ENCODE data around the gene PRUNE2.

The PRUNE2 gene

DNA sequence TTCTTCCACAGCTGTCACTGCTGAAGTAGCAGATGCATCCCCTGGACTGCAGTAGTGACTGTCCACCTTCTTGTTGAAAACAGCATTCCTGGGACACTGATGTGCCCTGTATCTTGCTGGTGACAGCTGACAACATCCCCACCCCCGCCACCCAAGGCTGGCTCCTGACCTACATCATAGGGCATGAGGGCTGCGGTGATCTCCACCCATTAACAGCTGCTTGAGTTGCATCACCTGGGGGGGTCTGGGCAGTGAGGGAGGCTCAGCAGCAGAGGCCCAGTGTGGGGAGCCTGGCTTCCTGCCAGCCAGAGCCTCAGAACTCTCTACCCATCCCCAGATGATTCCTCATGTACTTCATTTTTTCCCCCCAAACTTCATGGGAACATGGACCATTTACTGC is 4.1 kb downstream of the PRUNE2 start:
- no peak for DNase-seq (ENCODE audit: low read depth)

DNA sequence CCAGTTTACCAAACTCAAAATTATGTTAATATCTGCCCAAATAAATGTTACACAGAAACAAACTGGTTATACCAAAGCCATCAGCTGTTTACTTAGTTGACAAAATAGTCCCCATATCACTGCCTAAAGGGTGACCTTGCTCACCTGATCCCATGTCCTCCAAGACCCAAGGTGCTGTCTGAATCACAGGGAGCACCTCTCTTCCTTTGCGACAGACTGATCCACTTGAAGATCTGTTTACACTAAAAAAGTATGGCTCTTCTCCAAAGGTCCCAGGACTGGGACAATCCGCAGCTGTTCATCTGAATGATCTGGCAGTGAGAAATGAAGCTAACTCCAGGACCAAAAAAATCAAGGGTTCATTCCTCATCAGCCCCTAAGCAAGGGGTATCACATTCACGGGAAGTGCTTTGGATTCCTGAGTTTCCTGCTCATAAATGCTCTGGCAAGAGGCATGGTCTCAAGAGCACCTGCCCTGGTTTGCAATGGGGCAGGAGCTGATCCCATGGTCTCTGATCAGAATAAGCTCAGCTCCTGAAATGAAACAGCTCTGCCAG is 5.0 kb downstream of the PRUNE2 start:
- DNase-seq (ENCODE audit: low read depth), result no peak

DNA sequence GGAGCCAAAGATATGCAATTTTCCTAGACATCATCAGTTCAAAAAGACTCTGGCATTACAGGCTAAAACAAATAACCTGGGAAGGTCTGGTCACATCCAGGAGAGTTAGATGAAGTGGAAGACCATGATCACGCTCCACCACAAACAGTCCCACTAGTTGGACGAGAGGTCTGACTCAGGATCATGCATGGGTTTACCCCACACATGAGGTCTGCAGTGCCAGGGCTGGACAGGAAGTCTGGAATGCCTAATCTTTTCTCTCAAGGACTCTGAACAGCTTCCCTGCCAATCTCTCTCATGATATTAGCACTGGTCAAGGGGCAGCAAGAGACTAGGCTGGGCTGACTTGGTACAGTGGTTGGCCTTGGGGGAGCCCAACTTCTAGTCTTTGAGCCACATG is 7.1 kb downstream of the PRUNE2 start:
- no peak for DNase-seq (ENCODE audit: low read depth)

DNA sequence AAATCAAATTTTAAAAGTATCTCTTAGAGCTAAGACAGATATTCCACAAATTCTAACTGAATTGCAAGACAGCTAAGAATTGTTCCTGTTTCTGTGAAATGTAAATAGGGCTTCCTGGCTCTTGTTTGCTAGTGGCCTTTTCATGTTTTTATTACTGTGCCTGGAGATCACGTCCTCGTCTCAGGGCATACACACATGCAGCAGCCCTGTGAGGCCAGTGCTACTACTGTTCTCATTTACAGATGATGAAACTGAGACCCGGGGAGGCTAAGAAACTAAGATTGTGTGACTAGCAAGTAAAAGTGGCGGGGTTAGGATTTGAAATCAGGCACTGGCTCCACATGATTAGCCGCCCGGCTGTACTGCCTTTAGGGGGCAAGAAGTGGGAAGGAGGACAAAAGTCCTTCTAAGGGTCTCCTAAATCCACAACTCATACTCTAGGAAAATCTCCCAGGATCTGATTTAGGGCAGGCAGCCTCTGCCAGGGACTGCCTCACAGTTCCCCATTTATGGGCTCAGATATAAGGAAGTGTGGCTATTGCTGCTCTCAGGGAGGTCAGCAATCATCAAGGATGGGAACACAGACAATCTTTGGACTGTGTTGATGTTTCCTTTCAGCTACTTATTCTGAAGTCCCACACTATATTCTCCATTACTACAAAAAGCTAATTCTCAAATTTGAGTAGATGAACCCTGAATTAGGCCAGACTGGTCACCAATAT is 7.9 kb downstream of the PRUNE2 start:
- DNase-seq (ENCODE audit: low read depth), result no peak

DNA sequence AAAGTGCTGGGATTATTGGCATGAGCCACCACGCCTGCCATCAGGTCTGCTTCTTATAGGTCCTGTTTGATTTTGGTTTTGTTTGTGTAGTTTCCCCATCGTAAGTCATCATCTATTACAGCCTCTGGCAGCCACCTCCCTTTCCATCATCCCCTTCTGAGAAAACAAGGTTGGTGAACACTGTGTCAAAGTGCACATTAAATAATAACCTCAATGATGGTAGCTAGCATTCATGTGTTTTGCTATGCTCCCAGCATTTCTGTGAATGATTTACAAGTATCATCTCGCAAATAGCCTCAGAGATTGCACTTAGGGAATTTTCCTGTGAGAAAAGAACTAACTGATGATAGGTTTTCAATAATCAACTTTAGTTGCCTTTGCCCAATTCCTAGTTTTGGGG is 9.9 kb downstream of the PRUNE2 start:
- DNase-seq (ENCODE audit: low read depth), result no peak

DNA sequence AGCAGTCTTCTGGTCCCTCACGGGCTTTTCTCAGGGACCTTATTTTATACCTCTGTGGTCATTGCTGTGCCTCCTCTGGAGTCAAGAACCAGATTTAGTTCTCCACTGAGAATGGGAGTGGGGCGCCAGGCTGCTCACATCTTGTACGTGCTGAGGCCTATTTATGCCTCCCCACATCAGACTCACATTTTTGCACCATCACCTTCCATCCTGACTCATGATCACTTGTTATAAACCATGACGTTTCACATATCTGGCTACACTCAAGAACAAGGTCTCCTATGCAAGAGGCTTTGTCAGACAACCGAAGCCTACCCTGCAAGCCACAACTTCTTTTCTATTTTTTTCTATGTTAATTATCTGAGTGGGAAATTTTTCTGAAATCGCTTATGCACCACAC is 10.7 kb downstream of the PRUNE2 start:
- DNase-seq (ENCODE audit: low read depth), result no peak

DNA sequence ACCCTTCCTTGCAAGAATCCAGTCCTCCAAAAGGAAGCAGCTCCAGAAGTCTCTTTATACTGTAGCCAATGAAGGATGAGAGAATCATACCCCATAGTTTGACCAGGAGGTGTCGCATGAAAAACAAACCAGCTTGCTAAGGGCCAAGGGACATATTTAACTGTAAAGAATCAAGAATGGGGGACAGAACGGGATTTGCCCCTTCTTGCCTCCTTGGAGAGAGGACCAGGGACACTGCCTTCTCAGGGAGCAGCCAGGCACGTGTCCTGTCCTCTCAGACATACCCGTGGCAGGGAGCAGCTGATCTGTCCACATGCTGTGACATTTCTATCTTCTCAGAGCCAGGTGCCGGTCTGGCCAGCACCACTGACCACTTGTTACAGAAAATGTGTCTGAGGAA is 11.7 kb downstream of the PRUNE2 start:
- no peak for DNase-seq (ENCODE audit: low read depth)

DNA sequence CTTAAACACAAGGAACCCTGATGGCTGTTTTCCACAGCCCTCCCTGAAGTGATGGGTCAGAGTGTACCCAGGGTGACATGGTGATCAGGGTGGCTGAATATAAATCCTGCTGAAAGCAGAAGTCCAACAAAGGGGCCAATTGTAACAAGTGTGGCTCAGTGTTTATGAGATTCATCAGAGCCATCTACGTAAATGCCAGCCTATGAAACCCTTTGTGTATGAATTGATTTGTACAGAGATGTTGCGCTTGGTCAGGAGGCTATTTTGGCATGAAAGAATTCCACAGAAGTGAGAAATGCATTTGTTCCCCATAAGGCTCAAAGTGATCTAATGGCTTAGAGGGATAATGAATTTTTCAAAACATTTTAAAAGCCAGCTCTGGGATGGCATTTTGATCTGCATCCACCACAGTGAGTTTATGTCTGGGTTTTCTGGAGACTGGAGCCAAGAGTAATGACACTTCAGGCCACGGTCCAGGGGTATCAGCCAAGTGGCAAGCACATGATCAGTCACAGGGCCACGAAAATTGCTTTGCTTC is 12.4 kb downstream of the PRUNE2 start:
- no peak for DNase-seq (ENCODE audit: low read depth)

DNA sequence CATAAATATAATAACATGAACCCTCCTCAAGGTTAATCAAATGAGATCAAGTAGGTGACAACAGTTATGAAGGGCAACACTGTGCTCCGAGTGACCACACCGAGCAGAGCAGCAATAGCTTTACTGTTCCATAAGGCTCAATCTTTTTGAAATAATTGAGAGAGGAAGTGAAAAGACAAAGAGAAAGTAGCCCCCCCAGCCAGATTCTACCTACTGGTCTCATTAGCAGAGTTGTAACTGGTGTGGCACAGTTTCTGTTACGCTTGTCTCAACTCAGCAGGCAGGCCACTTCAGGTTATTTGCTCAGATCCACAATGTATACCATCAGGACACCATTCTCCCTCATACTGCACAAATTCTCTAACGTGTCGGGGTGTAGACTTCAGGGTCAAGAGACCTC is 14.0 kb downstream of the PRUNE2 start:
- no peak for DNase-seq (ENCODE audit: low read depth)

DNA sequence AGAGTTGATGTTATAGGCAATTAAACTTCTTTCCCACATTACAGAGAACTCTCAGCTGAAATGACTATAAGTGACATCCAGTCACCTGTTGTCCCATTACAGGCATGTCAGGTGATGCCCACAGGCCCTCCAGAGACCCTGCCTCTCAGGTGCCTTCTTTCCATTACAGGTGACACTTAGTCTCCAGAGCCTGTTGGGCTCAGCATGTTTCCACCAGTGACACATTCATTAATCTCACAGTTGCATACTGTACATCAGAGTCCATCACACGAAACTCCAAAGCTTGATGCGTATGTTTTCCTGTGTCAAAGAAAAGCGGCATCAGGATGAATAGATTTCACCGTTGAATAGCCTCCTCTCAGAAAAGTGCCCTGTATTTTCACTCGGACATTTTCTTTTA is 14.6 kb downstream of the PRUNE2 start:
- DNase-seq (ENCODE audit: low read depth), result no peak

DNA sequence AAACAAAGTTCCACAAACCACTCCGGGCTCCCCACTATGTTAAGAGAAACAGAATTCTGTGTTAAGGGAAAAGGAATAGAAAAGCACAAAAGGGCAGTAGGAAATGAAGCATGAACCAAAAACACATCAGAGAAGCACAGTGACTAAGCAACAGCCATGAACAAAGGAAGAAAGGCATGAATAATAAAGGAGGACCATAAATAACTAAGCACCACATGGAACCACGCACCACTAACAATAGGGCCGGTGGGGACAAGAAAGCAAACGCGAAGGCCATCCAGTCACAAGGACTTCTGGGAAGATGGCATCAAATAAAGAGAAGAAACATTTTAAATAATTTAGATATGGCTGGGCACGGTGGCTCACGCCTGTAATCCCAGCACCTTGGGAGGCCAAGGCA is 18.0 kb downstream of the PRUNE2 start:
- DNase-seq (ENCODE audit: low read depth), result no peak

DNA sequence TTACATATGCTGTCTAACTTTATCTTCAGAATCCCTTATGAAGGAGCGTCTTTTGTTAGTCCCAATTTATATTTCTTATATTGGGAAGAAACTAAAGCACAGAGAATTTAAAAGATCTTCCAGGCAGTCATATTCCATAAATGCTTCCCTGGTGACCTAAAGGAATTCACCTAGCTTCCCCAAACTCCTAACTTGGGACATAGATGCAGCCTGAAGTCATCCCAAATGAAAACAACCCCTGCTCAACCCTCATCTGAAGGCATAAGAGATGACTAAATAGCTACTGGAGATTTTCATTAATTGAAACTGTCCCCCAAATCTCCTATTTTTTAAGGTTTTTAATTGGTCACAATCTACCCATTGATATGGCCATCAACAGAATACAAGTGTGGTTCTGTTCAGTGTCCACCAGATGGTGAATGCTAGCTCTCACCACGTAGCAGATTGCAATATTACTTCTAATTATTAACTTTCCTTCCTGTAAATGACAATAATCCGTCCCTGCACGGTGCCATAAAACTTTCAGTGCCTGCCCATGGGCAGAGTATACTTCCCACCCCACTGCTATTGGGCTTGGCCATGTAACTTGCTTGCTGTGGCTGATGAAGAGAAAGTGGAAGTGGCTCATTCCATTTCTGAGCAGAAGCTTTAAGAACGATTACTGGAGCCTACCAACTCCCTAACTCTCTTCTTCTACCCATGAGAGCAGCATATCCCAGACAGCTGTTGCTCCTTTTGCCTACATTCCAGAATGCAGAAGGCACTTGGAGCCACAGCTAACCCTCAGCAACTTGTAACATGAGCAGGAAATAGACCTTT is 18.7 kb downstream of the PRUNE2 start:
- DNase-seq (ENCODE audit: low read depth), result no peak

DNA sequence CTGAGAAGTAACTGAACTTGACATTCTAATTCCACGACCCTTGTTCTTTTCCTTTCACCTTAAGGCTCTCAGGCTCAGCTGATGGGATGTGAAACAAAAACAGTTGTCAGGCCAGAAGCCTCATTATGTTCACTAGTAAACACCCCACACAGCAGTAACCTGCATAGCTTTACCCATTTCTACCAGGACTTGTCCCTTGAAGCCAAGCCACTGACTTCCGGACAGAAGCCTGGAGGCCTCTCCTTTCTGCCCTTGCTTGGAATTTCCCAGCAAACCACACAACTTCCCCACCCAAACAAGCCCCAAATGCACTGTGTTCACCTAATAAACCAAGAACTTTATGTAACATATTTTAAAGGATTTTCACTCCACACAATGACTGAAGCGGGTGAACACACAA is 19.6 kb downstream of the PRUNE2 start:
- no peak for DNase-seq (ENCODE audit: low read depth)

DNA sequence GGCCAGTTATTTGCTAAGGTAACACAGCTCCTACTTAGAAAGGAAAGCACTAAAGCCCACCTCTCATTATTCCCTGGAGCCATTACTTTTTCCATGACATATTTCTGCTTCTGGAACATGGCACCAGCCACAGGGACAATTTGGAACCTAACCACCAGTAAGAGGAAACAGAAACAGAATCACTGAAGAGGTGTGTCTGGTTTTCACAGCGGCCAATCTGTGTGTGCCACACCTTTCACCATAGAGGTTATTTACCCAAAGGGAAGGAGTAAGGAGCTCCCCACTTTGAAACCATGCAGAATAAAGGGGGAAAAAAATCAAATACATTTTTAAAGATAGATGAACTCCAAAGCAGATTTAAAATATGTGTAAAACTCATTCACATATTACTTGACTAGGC is 21.1 kb downstream of the PRUNE2 start:
- DNase-seq (ENCODE audit: low read depth), result no peak

DNA sequence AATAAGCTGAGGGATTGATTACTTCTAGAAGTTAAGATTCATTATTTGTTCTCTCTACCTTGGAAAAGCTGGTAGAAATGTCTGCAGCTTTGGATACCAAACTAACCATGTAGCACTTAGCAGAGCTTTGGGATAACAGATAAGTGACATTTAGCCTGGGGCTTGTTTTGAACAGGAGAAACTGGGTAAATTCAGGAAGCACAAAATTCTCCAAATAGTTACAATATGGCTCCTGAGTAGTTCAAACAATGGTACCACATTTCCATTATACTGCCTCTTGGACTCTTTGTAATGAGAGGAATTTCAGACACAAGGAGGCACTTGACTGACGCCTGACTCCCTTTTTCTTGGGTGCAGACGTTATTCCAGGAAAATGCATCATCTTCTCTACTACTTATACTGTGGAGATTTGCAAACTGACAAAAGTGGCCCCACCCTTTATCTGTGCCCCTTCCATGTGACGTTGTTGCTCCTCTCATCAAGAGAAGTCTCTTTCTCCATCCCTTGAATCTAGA is 22.5 kb downstream of the PRUNE2 start:
- DNase-seq (ENCODE audit: low read depth), result no peak

DNA sequence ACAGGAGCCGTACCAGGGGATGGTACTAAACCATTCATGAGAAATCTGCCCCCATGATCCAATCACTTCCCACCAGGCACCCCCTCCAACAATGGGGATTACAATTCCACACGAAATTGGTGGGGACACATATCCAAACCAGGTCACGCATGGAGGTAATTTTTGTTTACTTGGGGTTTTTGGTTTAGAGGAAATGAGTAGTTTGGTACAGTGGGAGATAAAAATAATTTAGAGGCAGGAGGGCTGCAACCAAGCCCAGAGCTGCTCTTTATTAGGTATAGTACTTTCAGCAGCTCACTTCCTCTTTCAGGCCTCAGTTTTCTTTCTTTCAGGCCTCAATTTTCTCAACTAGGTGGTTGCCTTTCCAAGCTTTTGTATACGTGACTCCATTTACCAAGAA is 23.2 kb downstream of the PRUNE2 start:
- no peak for DNase-seq (ENCODE audit: low read depth)

DNA sequence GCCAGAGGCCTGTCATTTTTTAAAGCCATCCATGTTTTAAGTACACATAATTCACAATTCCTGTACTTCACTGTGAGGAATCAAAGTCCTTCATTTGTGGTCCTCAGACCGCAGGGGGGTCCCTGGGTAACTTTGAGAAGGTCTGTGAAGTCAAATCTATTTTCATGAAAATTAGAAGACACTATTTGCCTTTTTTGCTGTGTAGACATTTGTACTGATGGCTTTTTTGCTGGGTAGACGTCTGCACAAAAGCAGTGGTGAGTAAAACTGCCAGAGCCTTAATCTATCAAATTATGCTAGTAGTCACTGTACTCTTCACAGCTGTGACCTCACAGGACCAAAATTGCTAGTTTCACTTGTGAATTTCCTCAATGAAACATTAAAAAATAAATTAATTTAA is 25.7 kb downstream of the PRUNE2 start:
- no peak for DNase-seq (ENCODE audit: low read depth)

DNA sequence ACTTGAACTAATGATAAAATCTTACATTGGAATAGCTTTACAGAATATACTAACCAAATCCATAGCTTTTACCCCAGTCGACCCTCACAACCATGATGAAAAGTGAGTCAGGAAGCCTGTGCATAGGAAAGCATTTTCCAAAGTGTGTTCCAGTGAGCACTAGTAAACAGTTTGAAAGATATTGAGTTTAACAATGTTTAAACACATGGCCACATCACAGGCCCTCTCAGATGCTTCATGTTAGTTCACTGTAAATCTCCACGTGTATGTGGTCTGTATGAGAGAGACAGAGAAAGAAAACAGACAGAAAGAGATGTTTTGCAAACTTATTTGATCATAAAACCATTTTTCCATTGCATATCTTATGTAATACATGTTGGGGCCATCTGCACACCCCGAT is 27.0 kb downstream of the PRUNE2 start:
- no peak for DNase-seq (ENCODE audit: low read depth)

DNA sequence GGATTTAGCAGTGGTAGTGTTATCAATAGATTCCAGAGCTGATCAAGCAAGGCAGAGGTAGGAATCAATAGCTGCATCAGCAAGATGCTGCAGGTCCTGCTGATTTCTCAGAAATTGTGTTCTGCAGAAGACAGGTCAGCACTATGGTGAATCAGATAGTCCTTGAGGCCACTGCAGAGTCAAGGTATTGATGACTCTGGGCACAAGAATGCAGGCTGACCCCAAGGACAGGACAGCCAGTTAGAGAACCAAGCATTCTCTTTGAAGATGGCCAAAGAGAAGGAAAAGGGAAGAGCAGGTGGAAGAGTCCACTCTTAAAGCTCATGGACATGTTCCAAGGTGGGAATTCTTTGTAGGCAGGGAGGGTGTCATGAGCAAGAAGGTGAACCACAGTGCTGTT is 28.0 kb downstream of the PRUNE2 start:
- DNase-seq (ENCODE audit: low read depth), result no peak

DNA sequence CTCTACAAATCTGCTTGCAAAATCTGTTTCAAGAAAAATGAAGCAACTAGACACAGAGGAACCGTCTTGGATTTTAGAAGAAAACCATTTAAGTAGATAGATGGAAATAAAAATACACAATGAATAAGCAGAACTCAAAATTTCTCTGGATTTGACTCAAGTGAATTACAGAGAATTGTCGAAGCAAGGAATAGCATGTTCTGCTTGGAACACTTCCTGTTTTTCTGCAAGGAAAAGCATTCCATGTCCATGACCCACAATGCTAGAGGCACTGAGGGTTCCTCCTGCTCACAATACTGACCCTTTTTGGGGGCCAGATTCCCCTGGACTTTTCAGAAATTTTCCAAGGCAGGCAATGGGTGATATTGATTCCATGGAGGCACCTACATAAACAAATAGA is 29.8 kb downstream of the PRUNE2 start:
- no peak for DNase-seq (ENCODE audit: low read depth)

DNA sequence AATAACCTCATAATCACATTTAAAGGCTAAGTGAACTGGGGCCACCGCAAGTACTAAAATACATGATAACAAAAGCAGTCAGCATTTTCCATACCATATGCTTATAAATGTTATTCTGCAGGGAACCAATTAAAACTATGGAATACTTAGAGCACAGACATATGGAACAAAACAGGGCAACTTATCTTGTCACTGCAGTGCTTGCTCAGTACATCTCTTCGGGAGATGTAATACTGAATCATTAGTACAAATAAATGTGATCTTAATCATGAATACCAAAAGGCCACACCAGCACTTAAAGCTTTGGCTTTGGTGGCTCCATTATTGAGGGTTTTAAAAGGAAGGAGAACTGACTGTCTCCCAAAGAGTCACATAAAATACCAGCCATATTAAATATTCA is 32.1 kb downstream of the PRUNE2 start:
- no peak for DNase-seq (ENCODE audit: low read depth)

DNA sequence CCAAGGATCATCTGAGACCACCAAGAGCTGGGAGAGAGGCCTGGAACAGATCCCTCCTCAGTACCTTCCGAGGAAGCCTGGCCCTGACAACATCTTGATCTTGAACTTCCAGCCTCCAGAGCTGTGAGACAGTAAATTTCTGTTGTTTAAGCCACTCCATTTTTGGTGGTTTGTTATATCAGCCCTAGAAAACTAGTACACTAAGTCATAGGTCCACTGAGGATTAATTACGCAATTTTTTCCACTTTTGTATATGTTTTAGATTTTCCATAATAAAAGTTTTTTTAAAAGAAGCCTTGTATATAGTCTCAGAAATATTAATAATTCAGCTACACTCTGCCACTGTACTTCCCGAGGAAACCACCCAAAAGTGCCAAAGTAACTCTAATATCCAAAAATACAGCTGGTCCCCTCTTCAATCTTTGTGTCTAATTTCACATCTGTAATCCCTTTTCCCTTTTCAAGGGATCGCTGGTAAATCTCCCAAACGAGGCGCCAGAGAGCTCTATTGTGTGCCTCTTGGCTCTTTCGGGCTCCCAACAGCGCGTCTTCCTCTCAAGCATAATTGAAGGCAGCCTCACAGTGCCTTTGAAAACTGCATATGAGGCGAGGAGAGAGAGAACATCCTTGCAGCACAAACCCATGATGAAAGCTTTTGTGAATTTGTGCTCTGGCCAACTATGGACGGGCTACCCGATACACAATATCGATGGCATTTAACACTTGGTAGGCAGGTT is 32.7 kb downstream of the PRUNE2 start:
- DNase-seq (ENCODE audit: low read depth), result no peak

Measured in CMK (cell line).